Measurements from ENCODE around the gene SIX6. TPM values are rescaled to one million over a fixed set of nuclear protein-coding genes. Genes with fewer than 3 reads are reported as not detected.
"Not testable (repeated sequence)": the region's sequence is repeated elsewhere in the genome, so short reads cannot be mapped to it uniquely, and the experiment has no call there.

SIX6 gene
- total RNA-seq (not detected in 2 replicates), polyA plus RNA-seq (not detected in 2 replicates), polyA minus RNA-seq (not detected in 2 replicates)
- not detected for total RNA-seq (2013)

DNA sequence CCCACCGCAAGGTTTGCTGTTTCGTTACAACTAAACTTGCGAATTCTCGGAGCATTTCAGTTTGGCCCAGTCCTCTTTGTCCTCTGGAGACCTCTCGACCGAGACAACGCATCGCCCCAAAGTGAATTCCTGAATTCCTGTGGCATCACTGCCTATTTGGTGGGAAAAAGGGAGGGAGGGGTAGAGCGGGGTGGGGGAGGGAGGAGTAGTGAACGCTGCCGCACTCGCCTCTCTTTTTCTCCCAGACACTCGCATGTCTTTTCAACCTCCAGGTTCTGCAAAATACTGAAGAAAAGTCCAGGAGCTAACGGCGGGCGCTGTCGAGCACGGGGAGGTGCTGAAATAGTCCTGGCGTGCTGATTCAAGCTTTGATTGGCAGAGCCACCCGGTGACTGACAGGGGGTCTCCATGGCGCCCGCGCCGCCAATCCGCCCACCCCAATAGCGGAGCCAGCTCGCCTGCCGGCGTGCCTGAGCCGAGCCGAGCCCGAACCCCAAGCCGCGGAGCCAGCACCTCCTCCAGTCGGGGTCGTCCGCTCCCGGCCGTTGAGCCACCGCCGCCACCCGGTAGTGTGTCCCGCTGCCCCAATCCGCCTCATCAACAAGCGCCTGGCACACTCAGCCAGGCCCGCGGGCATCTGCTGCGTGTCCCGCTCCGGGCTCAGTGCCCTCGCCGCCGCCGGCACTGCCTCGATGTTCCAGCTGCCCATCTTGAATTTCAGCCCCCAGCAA is at the start of gene SIX6:
TSS of gene SIX6 (plus strand) at position 440 of the 731 bp plus-strand sequence. CDS start at position 693, 253 bp downstream.
- peak; percentile 54 for TF ChIP-seq EZH2 (IDR thresholded peaks at IDR 0.05; ENCODE audit: borderline replicate concordance, insufficient read depth, low read depth, low read length, poor library complexity, severe bottlenecking)
- TF ChIP-seq, protein P1, sequence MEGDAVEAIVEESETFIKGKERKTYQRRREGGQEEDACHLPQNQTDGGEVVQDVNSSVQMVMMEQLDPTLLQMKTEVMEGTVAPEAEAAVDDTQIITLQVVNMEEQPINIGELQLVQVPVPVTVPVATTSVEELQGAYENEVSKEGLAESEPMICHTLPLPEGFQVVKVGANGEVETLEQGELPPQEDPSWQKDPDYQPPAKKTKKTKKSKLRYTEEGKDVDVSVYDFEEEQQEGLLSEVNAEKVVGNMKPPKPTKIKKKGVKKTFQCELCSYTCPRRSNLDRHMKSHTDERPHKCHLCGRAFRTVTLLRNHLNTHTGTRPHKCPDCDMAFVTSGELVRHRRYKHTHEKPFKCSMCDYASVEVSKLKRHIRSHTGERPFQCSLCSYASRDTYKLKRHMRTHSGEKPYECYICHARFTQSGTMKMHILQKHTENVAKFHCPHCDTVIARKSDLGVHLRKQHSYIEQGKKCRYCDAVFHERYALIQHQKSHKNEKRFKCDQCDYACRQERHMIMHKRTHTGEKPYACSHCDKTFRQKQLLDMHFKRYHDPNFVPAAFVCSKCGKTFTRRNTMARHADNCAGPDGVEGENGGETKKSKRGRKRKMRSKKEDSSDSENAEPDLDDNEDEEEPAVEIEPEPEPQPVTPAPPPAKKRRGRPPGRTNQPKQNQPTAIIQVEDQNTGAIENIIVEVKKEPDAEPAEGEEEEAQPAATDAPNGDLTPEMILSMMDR (IDR thresholded peaks at IDR 0.05) = no peak
- Histone ChIP-seq H2AFZ (ENCODE audit: insufficient read depth, low read depth, low read length, poor library complexity, severe bottlenecking) (no peak within 1 kb of the TSS), H3K27me3 (replicated peaks in 1 of 4; ENCODE audit: control extremely low read depth in 1 of 4, control insufficient read depth in 3 of 4, insufficient read depth in 4 of 4, low read length in 3 of 4) (peaks cover 0 to 86% (median 77%) of the 10 kb centered on the region in 4 experiments), H3K9me3 (ENCODE audit: control extremely low read depth in 1 of 3, control insufficient read depth in 2 of 3, insufficient read depth in 1 of 3, low read length in 2 of 3) (peaks cover 0 to 40% (median 2%) of the 10 kb centered on the region in 3 donors), H3K4me3 (ENCODE audit: control extremely low read depth in 1 of 5, extremely low read depth in 1 of 5, insufficient read depth in 1 of 5, low read depth in 2 of 5, low read length in 4 of 5) (no peak within 1 kb of the TSS), H3K36me3 (replicated peaks in 1 of 2; ENCODE audit: control extremely low read depth in 1 of 2, control insufficient read depth in 1 of 2, extremely low read depth in 1 of 2, insufficient read depth in 2 of 2, low read length in 1 of 2) (no peaks in the 10 kb centered on the region), H3K4me1 (ENCODE audit: control insufficient read depth in 2 of 2, insufficient read depth in 2 of 2, low read length in 2 of 2) (peaks cover 21 to 32% of the 10 kb centered on the region in 2 donors), H3K79me2 (ENCODE audit: control insufficient read depth, insufficient read depth, low read length) (no peaks in the 10 kb centered on the region), H4K20me1 (ENCODE audit: control insufficient read depth, insufficient read depth, low read length, poor library complexity, severe bottlenecking) (no peaks in the 10 kb centered on the region), H3K9ac (ENCODE audit: low read length) (no peak within 1 kb of the TSS), H3K27ac (ENCODE audit: low read length in 2 of 2) (no peak within 1 kb of the TSS), H3K4me2 (replicated peaks; ENCODE audit: low read depth, low read length, poor library complexity, severe bottlenecking) (peak within 1 kb of the TSS; percentile 15)
- Mint-ChIP-seq H3K4me3 (no peak within 1 kb of the TSS), H3K9me3 (ENCODE audit: insufficient read depth) (no peaks in the 10 kb centered on the region), H3K27me3 (peaks cover 64% of the 10 kb centered on the region), H3K27ac (peak within 1 kb of the TSS; percentile 32), H3K4me1 (peaks cover 6% of the 10 kb centered on the region)
- no peak for ATAC-seq (ENCODE audit: low read depth)
- DNase-seq = no peak
- ChIA-PET POLR2A (no interaction called here), CTCF (no interaction called here)
- 5% methylated on average over 51 of the region's 55 CpGs for WGBS (ENCODE audit: insufficient coverage)
- intact Hi-C loops (cut with micrococcal nuclease) = no loop called here

DNA sequence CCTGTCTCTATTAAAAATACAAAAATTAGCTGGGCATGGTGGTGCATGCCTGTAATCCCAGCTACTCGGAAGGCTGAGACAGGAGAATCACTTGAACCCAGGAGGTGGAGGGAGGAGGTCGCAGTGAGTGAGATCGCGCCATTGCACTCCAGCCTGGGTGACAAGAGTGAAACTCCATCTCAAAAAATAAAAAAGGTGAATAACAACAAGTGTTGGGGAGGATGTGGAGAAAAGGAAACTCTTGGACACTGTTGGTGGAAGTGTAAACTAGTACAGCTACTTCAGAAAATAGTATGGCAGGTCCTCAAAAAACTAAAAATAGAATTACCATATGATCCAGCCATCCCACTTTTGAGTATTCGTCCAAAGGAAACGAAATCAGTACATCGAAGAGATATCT is 28.7 kb upstream of the SIX6 start:
- H3K27ac Mint-ChIP-seq; H3K36me3 ChIP-seq (replicated peaks in 1 of 2; ENCODE audit: control extremely low read depth in 1 of 2, control insufficient read depth in 1 of 2, extremely low read depth in 1 of 2, insufficient read depth in 2 of 2, low read length in 1 of 2); H3K27ac ChIP-seq (ENCODE audit: low read length in 2 of 2); H3K79me2 ChIP-seq (ENCODE audit: control insufficient read depth, insufficient read depth, low read length); intact Hi-C loops (cut with micrococcal nuclease); H3K4me3 Mint-ChIP-seq; CTCF ChIA-PET; H2AFZ ChIP-seq (ENCODE audit: insufficient read depth, low read depth, low read length, poor library complexity, severe bottlenecking); DNase-seq; POLR2A ChIA-PET; ATAC-seq (ENCODE audit: low read depth); H3K9me3 ChIP-seq (ENCODE audit: control extremely low read depth in 1 of 3, control insufficient read depth in 2 of 3, insufficient read depth in 1 of 3, low read length in 2 of 3); H3K9me3 Mint-ChIP-seq (ENCODE audit: insufficient read depth); H3K9ac ChIP-seq (ENCODE audit: low read length); H3K4me1 ChIP-seq (ENCODE audit: control insufficient read depth in 2 of 2, insufficient read depth in 2 of 2, low read length in 2 of 2); H3K4me2 ChIP-seq (replicated peaks; ENCODE audit: low read depth, low read length, poor library complexity, severe bottlenecking); H3K4me3 ChIP-seq (ENCODE audit: control extremely low read depth in 1 of 5, extremely low read depth in 1 of 5, insufficient read depth in 1 of 5, low read depth in 2 of 5, low read length in 4 of 5); H4K20me1 ChIP-seq (ENCODE audit: control insufficient read depth, insufficient read depth, low read length, poor library complexity, severe bottlenecking); H3K4me1 Mint-ChIP-seq: not testable (repeated sequence)
- WGBS (ENCODE audit: insufficient coverage) = no CpG with 5 or more reads among the region's 7 CpGs
- peaks cover 0 to 16% (median 5%) of the 10 kb centered on the region in 4 experiments for H3K27me3 ChIP-seq (replicated peaks in 1 of 4; ENCODE audit: control extremely low read depth in 1 of 4, control insufficient read depth in 3 of 4, insufficient read depth in 4 of 4, low read length in 3 of 4)
- H3K27me3 Mint-ChIP-seq = peaks cover 24% of the 10 kb centered on the region

All from B cell (primary cell).